Gastroesophageal sphincter (tissue), 3 donors: ENCODE data around the gene RALA.

Source experiments
- POLR2AphosphoS5 ChIP-seq: sonication (generic); formaldehyde crosslinking; IDR thresholded peaks from one replicate; pipeline ENCODE4 v1.6.1; 2017; ENCODE audit warnings: antibody characterized with exemption
- TF ChIP-seq, protein P1 (sequence below), 4 experiments: fragments of 200-600 bp in 2 of 4; fragments of 450-650 bp in 2 of 4; sonication (generic) in 1 of 4; IDR thresholded peaks; one replicate each; pipeline ENCODE4 v1.5.1; 2017 to 2019; ENCODE audit warnings: antibody characterized with exemption in 4 of 4, mild to moderate bottlenecking in 2 of 4, moderate library complexity in 2 of 4

- TF ChIP-seq, protein P1, sequence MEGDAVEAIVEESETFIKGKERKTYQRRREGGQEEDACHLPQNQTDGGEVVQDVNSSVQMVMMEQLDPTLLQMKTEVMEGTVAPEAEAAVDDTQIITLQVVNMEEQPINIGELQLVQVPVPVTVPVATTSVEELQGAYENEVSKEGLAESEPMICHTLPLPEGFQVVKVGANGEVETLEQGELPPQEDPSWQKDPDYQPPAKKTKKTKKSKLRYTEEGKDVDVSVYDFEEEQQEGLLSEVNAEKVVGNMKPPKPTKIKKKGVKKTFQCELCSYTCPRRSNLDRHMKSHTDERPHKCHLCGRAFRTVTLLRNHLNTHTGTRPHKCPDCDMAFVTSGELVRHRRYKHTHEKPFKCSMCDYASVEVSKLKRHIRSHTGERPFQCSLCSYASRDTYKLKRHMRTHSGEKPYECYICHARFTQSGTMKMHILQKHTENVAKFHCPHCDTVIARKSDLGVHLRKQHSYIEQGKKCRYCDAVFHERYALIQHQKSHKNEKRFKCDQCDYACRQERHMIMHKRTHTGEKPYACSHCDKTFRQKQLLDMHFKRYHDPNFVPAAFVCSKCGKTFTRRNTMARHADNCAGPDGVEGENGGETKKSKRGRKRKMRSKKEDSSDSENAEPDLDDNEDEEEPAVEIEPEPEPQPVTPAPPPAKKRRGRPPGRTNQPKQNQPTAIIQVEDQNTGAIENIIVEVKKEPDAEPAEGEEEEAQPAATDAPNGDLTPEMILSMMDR (IDR thresholded peaks at IDR 0.05): no peak
- TF ChIP-seq POLR2AphosphoS5: no peak
Measured at GRCh38 chr7:39594988-39595620, 28.3 kb upstream of the RALA start.
